IMR-90 (cell line): ENCODE results near the gene FBXW2. TPM values are rescaled to one million over a fixed set of nuclear protein-coding genes. Genes with fewer than 3 reads are reported as not detected.

Experiments used
- ATAC-seq: fragments of 200-7000 bp; cut with Tn5 transposase; 2 replicates; pipeline ENCODE4 v1.9.1; 2020; ENCODE audit warnings: low read depth, mild to moderate bottlenecking, moderate library complexity
- BruUV-seq: library from RNA; stranded (reverse); fragments of 400-500 nt; replicated peaks from 2 replicates; lab custom pipeline; 2021; lab: Mats Ljungman, UMichigan
- CTCF ChIA-PET: fragments of 300-600 bp; formaldehyde crosslinking; extraction: SDS; loops from one replicate; lab custom pipeline; 2021; ENCODE audit warnings: antibody characterized with exemption; lab: Yijun Ruan, JAX
- POLR2A ChIA-PET: fragments of 300-600 bp; sonication (Branson Sonifier 250); formaldehyde crosslinking; loops from one replicate; lab custom pipeline; 2022; ENCODE audit warnings: antibody characterized with exemption; ENCODE audit not compliant: unreplicated experiment; lab: Charles Lee
- DNase-seq: peaks from one replicate; pipeline ENCODE4 v3.0.0; 2013
- H2AFZ ChIP-seq: replicated peaks from 2 replicates; pipeline ENCODE3; 2013; ENCODE audit warnings: low read length, mild to moderate bottlenecking; ENCODE audit not compliant: poor library complexity
- H2AK5ac ChIP-seq: 2 replicates; pipeline ENCODE4 v1.6.1; 2013; ENCODE audit warnings: low read depth, low read length, inconsistent platforms
- H2AK9ac ChIP-seq: replicated peaks from 2 replicates; pipeline ENCODE3; 2013; ENCODE audit warnings: mild to moderate bottlenecking, low read depth, low read length, moderate library complexity; ENCODE audit not compliant: poor library complexity
- H2BK120ac ChIP-seq: 2 replicates; pipeline ENCODE4 v1.6.1; 2013; ENCODE audit warnings: low read depth, low read length, inconsistent platforms
- H2BK15ac ChIP-seq: 3 replicates; pipeline ENCODE4 v1.6.1; 2013; ENCODE audit warnings: low read depth, low read length, inconsistent platforms
- H2BK20ac ChIP-seq: 2 replicates; pipeline ENCODE4 v1.6.1; 2013; ENCODE audit warnings: low read depth, mild to moderate bottlenecking, inconsistent platforms, low read length, moderate library complexity
- H2BK5ac ChIP-seq: 2 replicates; pipeline ENCODE4 v1.6.1; 2013; ENCODE audit warnings: mild to moderate bottlenecking, low read depth, low read length, inconsistent platforms; ENCODE audit not compliant: poor library complexity, severe bottlenecking
- H3K14ac ChIP-seq: replicated peaks from 2 replicates; pipeline ENCODE4 v1.6.1; 2013; ENCODE audit warnings: low read depth, low read length, inconsistent platforms
- H3K18ac ChIP-seq: 2 replicates; pipeline ENCODE4 v1.6.1; 2013; ENCODE audit warnings: low read depth, low read length, control low read depth
- H3K23ac ChIP-seq: 2 replicates; pipeline ENCODE4 v1.6.1; 2013; ENCODE audit warnings: low read depth, low read length, inconsistent platforms
- H3K27ac ChIP-seq: 2 replicates; pipeline ENCODE4 v1.5.1; 2013; ENCODE audit warnings: mild to moderate bottlenecking, control low read depth, low read length; ENCODE audit not compliant: insufficient read depth
- H3K27me3 ChIP-seq: 2 replicates; pipeline ENCODE4 v1.6.1; 2013; ENCODE audit warnings: low read length; ENCODE audit not compliant: control insufficient read depth, insufficient read depth
- H3K36me3 ChIP-seq: 2 replicates; pipeline ENCODE4 v1.6.1; 2013; ENCODE audit warnings: low read length, mixed read lengths; ENCODE audit not compliant: control insufficient read depth, insufficient read depth
- H3K4ac ChIP-seq: 2 replicates; pipeline ENCODE4 v1.6.1; 2013; ENCODE audit warnings: low read depth, low read length, inconsistent platforms
- H3K4me1 ChIP-seq: 2 replicates; pipeline ENCODE4 v1.6.1; 2013; ENCODE audit warnings: low read length, mixed read lengths; ENCODE audit not compliant: control insufficient read depth, insufficient read depth
- H3K4me2 ChIP-seq: 2 replicates; pipeline ENCODE4 v1.6.1; 2013; ENCODE audit warnings: low read depth, mild to moderate bottlenecking, control low read depth, low read length, moderate library complexity
- H3K4me3 ChIP-seq: 2 replicates; pipeline ENCODE4 v1.5.1; 2013; ENCODE audit warnings: low read depth, mild to moderate bottlenecking, control low read depth, low read length, moderate library complexity; ENCODE audit not compliant: insufficient read depth
- H3K56ac ChIP-seq: 2 replicates; pipeline ENCODE4 v1.6.1; 2013; ENCODE audit warnings: low read length, inconsistent platforms; ENCODE audit not compliant: insufficient read depth; ENCODE audit errors: extremely low read depth
- H3K79me1 ChIP-seq, 2 experiments: 2 replicates each; pipeline ENCODE4 v1.6.1; 2013; ENCODE audit warnings: low read length in 2 of 2, inconsistent platforms in 1 of 2, low read depth in 1 of 2
- H3K9ac ChIP-seq: 2 replicates; pipeline ENCODE4 v1.6.1; 2013; ENCODE audit warnings: low read depth, low read length, control low read depth
- H3K9me1 ChIP-seq: 2 replicates; pipeline ENCODE4 v1.6.1; 2013; ENCODE audit warnings: low read length, inconsistent platforms; ENCODE audit not compliant: insufficient read depth
- H3K9me3 ChIP-seq: 2 replicates; pipeline ENCODE4 v1.6.1; 2013; ENCODE audit warnings: low read length; ENCODE audit not compliant: control insufficient read depth, insufficient read depth
- H4K20me1 ChIP-seq: 2 replicates; pipeline ENCODE4 v1.6.1; 2013; ENCODE audit warnings: low read length, inconsistent platforms; ENCODE audit not compliant: insufficient read depth
- H4K5ac ChIP-seq: 2 replicates; pipeline ENCODE4 v1.6.1; 2013; ENCODE audit warnings: mild to moderate bottlenecking, low read depth, low read length, control low read depth
- H4K8ac ChIP-seq, 2 experiments: 2 replicates each; pipeline ENCODE4 v1.6.1; 2013; ENCODE audit warnings: low read depth in 2 of 2, low read length in 2 of 2, control low read depth in 1 of 2, inconsistent platforms in 1 of 2
- H4K91ac ChIP-seq: 2 replicates; pipeline ENCODE4 v1.6.1; 2013; ENCODE audit warnings: low read depth, low read length, inconsistent platforms; ENCODE audit not compliant: insufficient read depth
- BHLHE40 ChIP-seq: fragments of 150-350 bp; IDR thresholded peaks from 2 replicates; pipeline ENCODE4 v1.6.1; 2016; ENCODE audit warnings: mild to moderate bottlenecking, low read depth, low read length
- CEBPB ChIP-seq: IDR thresholded peaks from 2 replicates; pipeline ENCODE4 v1.6.1; 2012; ENCODE audit warnings: low read depth, low read length, improper control_type of control experiment
- MAFK ChIP-seq: IDR thresholded peaks from 2 replicates; pipeline ENCODE4 v1.6.1; 2012; ENCODE audit warnings: low read depth, low read length, improper control_type of control experiment
- MAZ ChIP-seq: IDR thresholded peaks from 2 replicates; pipeline ENCODE4 v1.6.1; 2012; ENCODE audit warnings: low read depth, mild to moderate bottlenecking, low read length, improper control_type of control experiment, moderate library complexity, borderline replicate concordance
- MXI1 ChIP-seq: IDR thresholded peaks from 2 replicates; pipeline ENCODE4 v1.6.1; 2012; ENCODE audit warnings: low read depth, mild to moderate bottlenecking, low read length, moderate library complexity, borderline replicate concordance
- POLR2A ChIP-seq: IDR thresholded peaks from 2 replicates; pipeline ENCODE4 v1.6.1; 2012; ENCODE audit warnings: mild to moderate bottlenecking, low read depth, low read length
- SMC3 ChIP-seq: fragments of 150-350 bp; IDR thresholded peaks from 2 replicates; pipeline ENCODE4 v1.6.1; 2016; ENCODE audit warnings: low read depth, mild to moderate bottlenecking, antibody characterized with exemption, low read length, moderate library complexity
- WGBS, 2 experiments: methylation state at CpG; one replicate each; pipeline versions ENCODE4 v1.1.5 to v1.1.7; 2013; ENCODE audit warnings: missing lambda C conversion rate in 2 of 2; ENCODE audit not compliant: insufficient read length in 1 of 2; ENCODE audit errors: extremely low coverage in 2 of 2; 5-methylcytosine and 5-hydroxymethylcytosine counted together
- dilution Hi-C: fragments of 300-500 bp; cut with HindIII; formaldehyde crosslinking; loops from one replicate; pipeline ENCODE4 v1.14.3; 2018; ENCODE audit warnings: low sequenced_read_pairs; ENCODE audit not compliant: unreplicated experiment
- in situ Hi-C: fragments of 300-500 bp; cut with MboI; formaldehyde crosslinking; loops from 3 replicates; pipeline ENCODE4 v1.14.3; 2019; ENCODE audit warnings: low sequenced_read_pairs, inconsistent platforms, mixed read lengths
- intact Hi-C: fragments of 100-400 bp; cut with micrococcal nuclease; formaldehyde crosslinking; loops from 2 replicates; pipeline ENCODE4 v1.10.0; 2022
- polyA plus RNA-seq, 3 experiments: library from polyadenylated mRNA; depleted of rRNA; stranded (reverse); fragments of >200 nt; gene quantifications; 2 replicates each; pipeline ENCODE4 v1.2.3, GENCODE V29; 2012; ENCODE audit warnings: low replicate concordance in 1 of 3
- total RNA-seq: library from RNA; depleted of rRNA; stranded (reverse); fragments of >200 nt; gene quantifications from 2 replicates; pipeline ENCODE4 v1.2.3, GENCODE V29; 2012
- TF ChIP-seq, protein P1 (sequence below): fragments of 150-350 bp; IDR thresholded peaks from 2 replicates; pipeline ENCODE4 v1.6.1; 2017; ENCODE audit warnings: mild to moderate bottlenecking, antibody characterized with exemption, low read length, low read depth
- TF ChIP-seq, protein P2 (sequence below): conservative IDR thresholded peaks from 2 replicates; pipeline ENCODE4 v1.5.1; 2012; ENCODE audit warnings: mild to moderate bottlenecking, low read depth, low read length, improper control_type of control experiment

FBXW2 gene
- total and polyA plus RNA-seq, 2 of the 4 experiments (the other 2 are of a cell fraction), result 27.1 to 43.5 TPM

DNA sequence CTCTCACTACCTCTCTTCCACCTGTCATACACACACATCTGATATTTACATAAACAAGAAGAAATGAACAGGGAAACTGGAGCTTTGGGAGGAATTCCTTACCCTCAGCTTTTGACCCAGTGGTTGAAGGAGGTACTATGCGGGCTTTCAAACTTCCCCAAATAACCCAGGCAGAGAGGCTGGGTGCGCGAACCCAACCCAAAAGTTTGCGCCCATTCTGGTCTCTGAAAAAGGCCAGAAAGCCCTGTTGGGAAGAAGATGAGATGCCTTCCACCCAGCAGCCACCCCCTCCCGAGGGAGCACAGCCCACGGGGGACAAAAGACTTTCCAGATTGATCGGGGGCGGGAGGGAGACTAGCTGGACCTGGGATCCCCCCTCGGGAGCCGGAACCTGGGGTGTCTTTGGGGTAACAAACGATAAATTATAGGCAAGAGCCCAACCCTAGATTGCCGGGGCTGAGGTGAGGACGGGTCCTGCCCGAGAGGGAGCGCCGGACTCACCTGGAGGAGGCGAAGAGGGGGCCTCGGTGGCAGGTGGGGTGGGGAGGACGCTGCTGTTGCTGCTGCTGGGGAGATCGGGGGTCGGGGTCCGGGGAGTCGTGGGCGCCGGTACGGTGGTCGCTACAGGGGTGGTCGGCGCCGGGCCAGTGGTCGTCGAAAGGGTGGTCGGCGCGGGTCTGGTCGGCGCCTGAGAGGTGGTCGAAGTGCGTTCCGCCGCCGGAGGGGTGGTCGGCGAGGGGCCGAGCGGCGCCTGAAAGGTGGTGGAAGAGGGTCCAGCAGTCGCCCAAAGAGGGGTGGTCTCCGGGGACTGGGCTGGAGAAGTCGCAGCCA is 79.7 kb downstream of the FBXW2 start:
- dilution Hi-C loops, result no loop called here
- Histone ChIP-seq H2AK9ac (peak overlapping the region; percentile 86), H3K27ac (peak overlapping the region; percentile 34; the same call in 1 of the 2 replicates), H3K4me2 (peak overlapping the region; percentile 74), H4K5ac (no peak overlapping the region), H2BK20ac (no peak overlapping the region), H2AFZ (peak overlapping the region; percentile 94), H4K20me1 (no peaks in the 10 kb centered on the region), H3K27me3 (no peaks in the 10 kb centered on the region), H4K91ac (no peak overlapping the region), H3K18ac (no peak overlapping the region), H3K14ac (no peak overlapping the region), H2BK15ac (no peak overlapping the region), H3K9me3 (no peaks in the 10 kb centered on the region), H3K79me1 (peaks cover 11 to 54% of the 10 kb centered on the region in 2 experiments; a peak in 3 of 4 replicates), H3K56ac (no peak overlapping the region), H2BK5ac (no peak overlapping the region), H2BK120ac (no peak overlapping the region; the same call in 1 of the 2 replicates), H3K4ac (no peak overlapping the region), H3K36me3 (no peaks in the 10 kb centered on the region), H3K23ac (peak overlapping the region; percentile 31; the same call in 1 of the 2 replicates), H3K9me1 (peaks cover 3% of the 10 kb centered on the region; the same call in 1 of the 2 replicates), H4K8ac (no peak overlapping the region; a peak in 1 of 4 replicates), H2AK5ac (0 out of 2 replicates have a peak overlapping the region, but pooled peaks have one; percentile 3), H3K4me3 (peak overlapping the region; percentile 75), H3K9ac (peak overlapping the region; percentile 75), H3K4me1 (peaks cover 13% of the 10 kb centered on the region)
- ATAC-seq (no peak), DNase-seq (no peak)
- TF ChIP-seq, protein P1, sequence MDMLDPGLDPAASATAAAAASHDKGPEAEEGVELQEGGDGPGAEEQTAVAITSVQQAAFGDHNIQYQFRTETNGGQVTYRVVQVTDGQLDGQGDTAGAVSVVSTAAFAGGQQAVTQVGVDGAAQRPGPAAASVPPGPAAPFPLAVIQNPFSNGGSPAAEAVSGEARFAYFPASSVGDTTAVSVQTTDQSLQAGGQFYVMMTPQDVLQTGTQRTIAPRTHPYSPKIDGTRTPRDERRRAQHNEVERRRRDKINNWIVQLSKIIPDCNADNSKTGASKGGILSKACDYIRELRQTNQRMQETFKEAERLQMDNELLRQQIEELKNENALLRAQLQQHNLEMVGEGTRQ, result no peak
- TF ChIP-seq BHLHE40, result no peak
- no peak for TF ChIP-seq MAFK
- TF ChIP-seq MXI1, result no peak
- no peak for TF ChIP-seq CEBPB
- no peak for TF ChIP-seq MAZ
- TF ChIP-seq, protein P2, sequence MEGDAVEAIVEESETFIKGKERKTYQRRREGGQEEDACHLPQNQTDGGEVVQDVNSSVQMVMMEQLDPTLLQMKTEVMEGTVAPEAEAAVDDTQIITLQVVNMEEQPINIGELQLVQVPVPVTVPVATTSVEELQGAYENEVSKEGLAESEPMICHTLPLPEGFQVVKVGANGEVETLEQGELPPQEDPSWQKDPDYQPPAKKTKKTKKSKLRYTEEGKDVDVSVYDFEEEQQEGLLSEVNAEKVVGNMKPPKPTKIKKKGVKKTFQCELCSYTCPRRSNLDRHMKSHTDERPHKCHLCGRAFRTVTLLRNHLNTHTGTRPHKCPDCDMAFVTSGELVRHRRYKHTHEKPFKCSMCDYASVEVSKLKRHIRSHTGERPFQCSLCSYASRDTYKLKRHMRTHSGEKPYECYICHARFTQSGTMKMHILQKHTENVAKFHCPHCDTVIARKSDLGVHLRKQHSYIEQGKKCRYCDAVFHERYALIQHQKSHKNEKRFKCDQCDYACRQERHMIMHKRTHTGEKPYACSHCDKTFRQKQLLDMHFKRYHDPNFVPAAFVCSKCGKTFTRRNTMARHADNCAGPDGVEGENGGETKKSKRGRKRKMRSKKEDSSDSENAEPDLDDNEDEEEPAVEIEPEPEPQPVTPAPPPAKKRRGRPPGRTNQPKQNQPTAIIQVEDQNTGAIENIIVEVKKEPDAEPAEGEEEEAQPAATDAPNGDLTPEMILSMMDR, result no peak
- no peak for TF ChIP-seq POLR2A
- no peak for TF ChIP-seq SMC3
- intact Hi-C loops, result loop anchor here (2.0 kb wide), 1 partner anchor 93 kb away; no protein-coding TSS in a partner anchor
- WGBS, 2 experiments, result 0% methylated on average over 24 of the region's 50 CpGs; no CpG with 5 or more reads in 1 of the 2 experiments
- CTCF ChIA-PET, result interaction anchor here (0.5 to 1.0 kb wide), 2 partner anchors 17 to 112 kb away, joined by 4 read pairs; no protein-coding TSS in a partner anchor
- in situ Hi-C loops, result no loop called here
- POLR2A ChIA-PET, result no interaction called here
- no TSS peak for BruUV-seq
